Right renal pelvis (tissue), 4 donors: Measurements from ENCODE around the gene RNASEH2B. TPM values are rescaled to one million over a fixed set of nuclear protein-coding genes. Genes with fewer than 3 reads are reported as not detected.

Source experiments
- DNase-seq, 4 donors: peaks; one replicate each; pipeline ENCODE4 v3.0.0-alpha.2; 2013; ENCODE audit warnings: low read depth in 4 of 4, low spot score in 3 of 4, missing footprints in 1 of 4
- polyA plus RNA-seq, 4 donors: library from polyadenylated mRNA; unstranded; fragments of 120-200 nt; gene quantifications; one replicate each; pipeline ENCODE4 v1.2.1, GENCODE V29; 2013; ENCODE audit not compliant: insufficient read length in 4 of 4

RNASEH2B gene
- polyA plus RNA-seq, 4 donors, result 53.7 to 70.6 (median 64.7) TPM

GRCh38 chr13:50934735-50935435 lies 25.3 kb downstream of the RNASEH2B start:
- no peak for DNase-seq

GRCh38 chr13:50936679-50937078 lies 27.1 kb downstream of the RNASEH2B start:
- DNase-seq, result no peak

GRCh38 chr13:50940509-50940908 lies 30.9 kb downstream of the RNASEH2B start:
- DNase-seq, result no peak

GRCh38 chr13:50941146-50941545 lies 31.6 kb downstream of the RNASEH2B start:
- DNase-seq, result no peak

GRCh38 chr13:50942630-50943311 lies 33.2 kb downstream of the RNASEH2B start:
- DNase-seq, result no peak

- DNase-seq, result no peak
Observed at GRCh38 chr13:50945669-50946068, 36.1 kb downstream of the RNASEH2B start.

GRCh38 chr13:50948601-50949000 lies 39.0 kb downstream of the RNASEH2B start:
- DNase-seq, result no peak

- no peak for DNase-seq
Observed at GRCh38 chr13:50950849-50951248, 41.3 kb downstream of the RNASEH2B start.

GRCh38 chr13:50951366-50951765 lies 41.8 kb downstream of the RNASEH2B start:
- DNase-seq, result no peak

- no peak for DNase-seq
Observed at GRCh38 chr13:50955241-50955640, 45.6 kb downstream of the RNASEH2B start.

- DNase-seq, result no peak
Observed at GRCh38 chr13:50955798-50956197, 46.2 kb downstream of the RNASEH2B start.

- no peak for DNase-seq
Observed at GRCh38 chr13:50957620-50958019, 48.0 kb downstream of the RNASEH2B start.

- no peak for DNase-seq
Observed at GRCh38 chr13:50969691-50970090, 60.1 kb downstream of the RNASEH2B start.

GRCh38 chr13:50970956-50971355 lies 61.4 kb downstream of the RNASEH2B start:
- no peak for DNase-seq

GRCh38 chr13:50974268-50974667 lies 64.7 kb downstream of the RNASEH2B start:
- DNase-seq, result no peak

- DNase-seq, result no peak
Observed at GRCh38 chr13:50979187-50979586, 69.6 kb downstream of the RNASEH2B start.

GRCh38 chr13:50981686-50982085 lies 72.1 kb downstream of the RNASEH2B start:
- DNase-seq, result no peak

GRCh38 chr13:50989476-50989875 lies 79.9 kb downstream of the RNASEH2B start:
- DNase-seq, result no peak

- no peak for DNase-seq
Observed at GRCh38 chr13:50990065-50990817, 80.7 kb downstream of the RNASEH2B start.

- DNase-seq, result no peak
Observed at GRCh38 chr13:50990818-50991506, 81.4 kb downstream of the RNASEH2B start.
